ENCODE results near the gene TMEM213. TPM values are rescaled to one million over a fixed set of nuclear protein-coding genes. Genes with fewer than 3 reads are reported as not detected.

The TMEM213 gene
- total RNA-seq, 2 donors from 2014 or later = not detected

DNA sequence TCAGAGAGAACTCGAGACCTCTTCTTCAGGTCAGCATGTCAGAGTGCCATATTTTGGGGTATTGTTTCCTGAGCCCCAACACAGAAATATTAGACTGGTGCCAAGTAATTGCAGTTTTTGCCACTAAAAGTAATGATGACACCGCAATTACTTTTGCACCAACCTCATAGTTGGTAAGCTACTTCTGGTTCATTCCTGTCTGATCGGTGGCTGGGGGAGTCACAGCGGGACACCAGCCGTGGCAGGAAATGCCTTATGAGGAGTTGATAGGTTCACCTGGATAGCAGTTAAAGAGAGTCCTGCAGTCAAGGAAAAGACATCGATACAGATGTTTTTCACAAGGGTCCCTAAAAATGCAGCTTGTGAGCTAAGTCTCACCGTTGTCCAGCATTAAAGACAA lies 24.1 kb downstream of the TMEM213 start:
- DNase-seq (ENCODE audit: low spot score) = no peak
- Histone ChIP-seq H3K36me3 (no peaks in the 10 kb centered on the region), H3K27ac (no peak overlapping the region), H3K9me3 (no peaks in the 10 kb centered on the region), H3K4me1 (ENCODE audit: control insufficient read depth in 1 of 2, low read depth in 2 of 2) (no peaks in the 10 kb centered on the region), H3K27me3 (replicated peaks; ENCODE audit: insufficient read depth) (no peaks in the 10 kb centered on the region), H3K4me3 (no peak overlapping the region)
- ATAC-seq (ENCODE audit: insufficient number of reproducible peaks, low FRiP score, low read depth) = no peak
- TF ChIP-seq, protein P1, sequence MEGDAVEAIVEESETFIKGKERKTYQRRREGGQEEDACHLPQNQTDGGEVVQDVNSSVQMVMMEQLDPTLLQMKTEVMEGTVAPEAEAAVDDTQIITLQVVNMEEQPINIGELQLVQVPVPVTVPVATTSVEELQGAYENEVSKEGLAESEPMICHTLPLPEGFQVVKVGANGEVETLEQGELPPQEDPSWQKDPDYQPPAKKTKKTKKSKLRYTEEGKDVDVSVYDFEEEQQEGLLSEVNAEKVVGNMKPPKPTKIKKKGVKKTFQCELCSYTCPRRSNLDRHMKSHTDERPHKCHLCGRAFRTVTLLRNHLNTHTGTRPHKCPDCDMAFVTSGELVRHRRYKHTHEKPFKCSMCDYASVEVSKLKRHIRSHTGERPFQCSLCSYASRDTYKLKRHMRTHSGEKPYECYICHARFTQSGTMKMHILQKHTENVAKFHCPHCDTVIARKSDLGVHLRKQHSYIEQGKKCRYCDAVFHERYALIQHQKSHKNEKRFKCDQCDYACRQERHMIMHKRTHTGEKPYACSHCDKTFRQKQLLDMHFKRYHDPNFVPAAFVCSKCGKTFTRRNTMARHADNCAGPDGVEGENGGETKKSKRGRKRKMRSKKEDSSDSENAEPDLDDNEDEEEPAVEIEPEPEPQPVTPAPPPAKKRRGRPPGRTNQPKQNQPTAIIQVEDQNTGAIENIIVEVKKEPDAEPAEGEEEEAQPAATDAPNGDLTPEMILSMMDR (IDR thresholded peaks at IDR 0.05) = no peak

DNA sequence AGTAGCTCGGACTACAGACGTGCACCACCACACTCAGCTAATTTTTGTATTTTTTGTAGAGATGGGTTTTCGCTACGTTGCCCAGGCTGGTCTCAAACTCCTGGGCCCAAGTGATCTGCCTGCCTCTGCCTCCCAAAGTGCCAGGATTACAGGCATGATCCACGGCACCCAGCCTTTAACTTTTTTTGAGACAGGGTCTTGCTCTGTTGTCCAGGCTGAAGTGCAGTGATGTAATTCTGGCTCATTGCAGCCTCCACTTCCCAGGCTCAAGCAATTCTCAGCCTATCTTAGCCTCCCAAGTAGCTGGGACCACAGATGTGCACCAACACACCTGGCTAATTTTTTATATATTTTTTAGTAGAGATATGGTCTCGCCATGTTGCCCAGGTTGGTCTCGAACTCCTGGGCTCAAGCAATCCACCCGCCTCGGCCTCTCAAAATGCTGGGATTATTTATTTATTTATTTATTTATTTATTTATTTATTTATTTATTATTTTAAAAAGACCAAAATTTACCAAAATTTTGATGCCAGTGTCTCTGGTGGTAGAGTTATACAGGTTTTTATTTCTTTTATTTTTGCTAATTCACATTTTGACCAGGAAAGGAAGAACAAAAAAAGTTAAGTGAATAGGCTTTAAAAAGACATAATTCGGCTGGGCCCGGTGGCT lies 25.2 kb downstream of the TMEM213 start:
- ATAC-seq (ENCODE audit: insufficient number of reproducible peaks, low FRiP score, low read depth) (no peak), DNase-seq (ENCODE audit: low spot score) (no peak)
- Histone ChIP-seq H3K36me3 (no peaks in the 10 kb centered on the region), H3K4me3 (no peak overlapping the region), H3K27me3 (replicated peaks; ENCODE audit: insufficient read depth) (no peaks in the 10 kb centered on the region), H3K27ac (no peak overlapping the region), H3K9me3 (no peaks in the 10 kb centered on the region), H3K4me1 (ENCODE audit: control insufficient read depth in 1 of 2, low read depth in 2 of 2) (no peaks in the 10 kb centered on the region)
- TF ChIP-seq, protein P1 (IDR thresholded peaks at IDR 0.05) = no peak

DNA sequence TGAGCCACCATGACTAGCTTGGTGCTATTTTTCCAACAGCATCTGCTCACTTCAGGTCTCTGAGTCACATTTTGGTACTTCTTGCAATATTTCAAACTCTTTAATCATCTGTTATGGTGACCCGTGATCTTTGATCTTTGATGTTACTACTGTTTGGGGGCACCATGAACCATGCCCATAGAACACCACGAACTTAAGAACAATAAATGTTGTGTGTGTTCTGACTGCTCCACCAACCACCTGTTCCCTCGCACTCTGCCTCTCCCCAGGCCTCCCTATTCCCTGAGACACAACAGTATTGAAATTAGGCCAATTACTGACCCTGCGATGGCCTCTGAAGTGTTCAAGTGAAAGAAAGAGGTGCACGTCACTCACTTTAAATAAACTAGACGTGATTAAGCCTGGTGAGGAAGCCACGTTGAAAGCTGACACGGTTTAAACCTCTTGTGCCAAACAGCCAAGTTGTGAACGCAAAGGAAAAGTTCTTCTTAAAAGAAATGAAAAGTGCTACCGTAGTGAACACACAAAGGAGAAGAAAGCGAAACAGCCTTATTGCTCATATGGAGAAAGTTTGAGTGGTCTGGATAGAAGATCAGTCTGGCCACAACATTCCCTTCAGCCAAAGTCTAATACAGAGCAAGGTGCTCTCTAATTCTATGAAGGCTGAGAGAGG lies 27.4 kb downstream of the TMEM213 start:
- ATAC-seq (ENCODE audit: insufficient number of reproducible peaks, low FRiP score, low read depth) (no peak), DNase-seq (ENCODE audit: low spot score) (no peak)
- TF ChIP-seq, protein P1 (IDR thresholded peaks at IDR 0.05) = no peak
- Histone ChIP-seq H3K27me3 (replicated peaks; ENCODE audit: insufficient read depth) (no peaks in the 10 kb centered on the region), H3K4me1 (ENCODE audit: control insufficient read depth in 1 of 2, low read depth in 2 of 2) (no peaks in the 10 kb centered on the region), H3K9me3 (no peaks in the 10 kb centered on the region), H3K36me3 (no peaks in the 10 kb centered on the region), H3K4me3 (no peak overlapping the region), H3K27ac (no peak overlapping the region)

DNA sequence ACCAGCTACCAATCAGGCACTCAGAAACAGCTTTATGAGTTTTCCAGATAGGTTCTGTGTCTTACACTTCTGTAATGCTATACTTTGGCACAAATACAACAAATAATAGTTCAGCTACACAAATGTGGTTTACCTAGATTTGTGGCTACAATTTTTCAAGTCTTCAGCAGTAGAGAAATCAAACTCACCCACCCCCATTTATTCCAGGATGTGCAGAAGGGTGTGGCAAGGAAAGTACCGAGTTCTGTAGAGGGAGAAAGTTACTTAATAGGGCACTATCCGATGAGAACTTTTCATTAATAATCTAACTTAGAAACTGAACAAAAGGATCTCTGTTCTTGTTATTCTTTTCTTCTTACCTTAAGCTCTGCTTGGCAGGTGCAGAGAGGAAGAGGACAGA lies 30.5 kb downstream of the TMEM213 start:
- Histone ChIP-seq H3K36me3 (no peaks in the 10 kb centered on the region), H3K4me1 (ENCODE audit: control insufficient read depth in 1 of 2, low read depth in 2 of 2) (no peaks in the 10 kb centered on the region), H3K27me3 (replicated peaks; ENCODE audit: insufficient read depth) (no peaks in the 10 kb centered on the region), H3K27ac (no peak overlapping the region), H3K9me3 (no peaks in the 10 kb centered on the region), H3K4me3 (no peak overlapping the region)
- ATAC-seq (ENCODE audit: insufficient number of reproducible peaks, low FRiP score, low read depth) (no peak), DNase-seq (ENCODE audit: low spot score) (no peak)
- TF ChIP-seq, protein P1 (IDR thresholded peaks at IDR 0.05) = no peak

DNA sequence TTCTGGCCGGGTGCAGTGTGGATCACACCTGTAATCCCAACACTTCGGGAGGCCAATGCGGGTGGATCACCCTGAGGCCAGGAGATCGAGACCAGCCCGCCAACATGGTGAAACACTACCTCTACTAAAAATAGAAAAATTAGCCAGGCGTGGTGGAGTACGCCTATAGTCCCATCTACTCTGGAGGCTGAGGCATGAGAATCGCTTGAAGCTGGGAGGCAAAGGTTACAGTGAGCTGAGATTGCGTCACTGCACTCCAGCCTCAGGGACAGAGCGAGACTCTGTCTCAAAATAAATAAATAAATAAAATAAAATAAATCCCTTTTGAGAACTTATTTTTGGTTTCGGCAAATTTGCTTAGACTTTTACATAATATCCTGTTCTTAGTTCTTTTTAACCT lies 31.5 kb downstream of the TMEM213 start:
- H3K36me3 ChIP-seq = no peaks in the 10 kb centered on the region
- no peak overlapping the region for H3K27ac ChIP-seq
- no peak for DNase-seq (ENCODE audit: low spot score)
- no peaks in the 10 kb centered on the region for H3K4me1 ChIP-seq (ENCODE audit: control insufficient read depth in 1 of 2, low read depth in 2 of 2)
- no peaks in the 10 kb centered on the region for H3K9me3 ChIP-seq
- no peak for ATAC-seq (ENCODE audit: insufficient number of reproducible peaks, low FRiP score, low read depth)
- H3K4me3 ChIP-seq = no peak overlapping the region
- TF ChIP-seq, protein P1 (IDR thresholded peaks at IDR 0.05) = no peak
- H3K27me3 ChIP-seq (replicated peaks; ENCODE audit: insufficient read depth) = no peaks in the 10 kb centered on the region

All from thoracic aorta (tissue), 2 donors.